NCI-H128 (cell line): ENCODE results near the gene UBE3C.

Experiments
- DNase-seq: peaks from one replicate; lab custom pipeline; 2025; ENCODE audit not compliant: unreplicated experiment; lab: John Stamatoyannopoulos, UW

UBE3C gene

GRCh38 chr7:157284229-157285014 lies 145.7 kb downstream of the UBE3C start:
- DNase-seq = no peak

DNA sequence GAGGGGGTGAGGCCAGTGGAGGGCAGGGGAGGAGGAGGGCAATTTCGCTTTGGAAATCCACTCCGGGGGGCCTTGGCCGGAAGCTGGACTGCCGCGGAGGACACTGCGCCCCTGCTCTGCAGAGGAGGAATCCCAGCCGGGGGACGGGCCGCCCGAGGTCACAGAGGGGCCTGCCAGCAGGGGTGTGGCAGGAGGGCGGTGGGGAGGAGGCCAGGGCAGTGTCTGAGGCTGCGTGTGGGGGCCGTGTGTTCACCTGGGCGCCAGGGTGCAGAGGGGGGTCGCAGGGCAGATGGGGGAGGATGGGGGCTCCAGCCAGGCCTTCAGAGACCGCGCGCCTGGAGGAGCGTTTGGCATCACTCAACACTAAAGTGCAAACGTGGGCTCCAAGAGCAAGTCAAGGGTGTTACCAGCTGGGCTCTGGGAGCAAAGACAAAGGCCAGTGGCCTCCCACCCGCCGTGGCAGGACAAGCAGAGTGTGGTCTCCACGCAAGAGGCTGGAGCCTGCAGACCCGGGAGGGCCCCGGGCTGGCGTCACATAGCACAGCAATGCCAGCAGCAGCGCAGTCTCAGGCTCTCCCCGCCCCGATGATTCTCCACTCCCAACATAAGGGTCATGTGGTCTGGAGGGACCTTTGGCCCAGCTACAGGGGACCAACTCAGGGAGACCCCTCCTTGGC lies 152.8 kb downstream of the UBE3C start:
- no peak for DNase-seq

DNA sequence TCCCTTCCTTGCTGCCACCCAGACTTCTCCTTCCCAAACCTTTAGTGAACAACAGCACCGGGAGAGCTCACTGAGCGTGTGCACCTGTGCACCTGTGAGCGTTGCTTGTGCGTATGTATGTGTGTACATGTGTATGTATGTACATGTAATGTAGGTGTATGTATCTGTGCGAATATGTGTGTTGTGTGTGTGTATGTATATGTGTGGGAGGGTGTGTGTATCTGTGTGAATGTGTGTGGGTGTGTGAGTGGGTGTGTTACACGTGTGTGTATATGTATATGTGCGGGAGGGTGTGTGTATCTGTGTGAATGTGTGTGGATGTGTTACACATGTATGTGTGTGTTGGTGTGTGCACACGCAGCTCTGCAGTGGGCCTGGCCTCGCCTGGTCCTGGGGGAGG lies 153.5 kb downstream of the UBE3C start:
- DNase-seq = no peak

DNA sequence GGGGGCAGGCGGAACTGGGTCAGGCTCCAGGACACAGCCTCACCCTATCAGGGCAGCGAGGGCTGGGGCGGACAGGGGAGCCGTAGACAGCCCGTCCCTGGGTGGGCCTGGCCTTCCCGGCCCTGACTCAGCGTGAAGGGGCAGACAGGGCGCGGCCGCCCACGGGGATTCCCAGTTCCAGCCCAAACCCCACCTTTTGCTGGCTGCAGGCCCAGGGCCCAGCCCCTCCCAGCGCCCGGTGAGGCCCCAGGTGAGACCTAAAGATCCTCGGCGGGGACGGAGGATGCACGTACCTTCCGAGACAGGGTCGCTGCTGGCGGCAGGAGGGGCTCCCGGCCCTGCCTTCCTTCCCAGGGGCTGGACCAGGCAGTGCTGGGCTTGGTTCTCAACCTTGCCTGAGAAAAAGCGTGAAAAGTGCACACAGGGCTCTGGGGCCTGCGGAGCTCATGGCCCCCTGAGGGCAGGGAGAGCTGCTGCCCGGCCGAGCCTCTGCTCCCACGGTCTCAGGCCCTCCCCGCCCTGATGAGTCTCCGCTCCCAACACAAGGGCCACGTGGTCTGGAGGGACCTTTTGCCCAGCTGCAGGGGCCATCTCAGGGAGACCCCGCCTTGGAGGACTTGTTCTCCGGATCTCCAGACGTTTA lies 154.2 kb downstream of the UBE3C start:
- no peak for DNase-seq

GRCh38 chr7:157293413-157293788 lies 154.7 kb downstream of the UBE3C start:
- no peak for DNase-seq

DNA sequence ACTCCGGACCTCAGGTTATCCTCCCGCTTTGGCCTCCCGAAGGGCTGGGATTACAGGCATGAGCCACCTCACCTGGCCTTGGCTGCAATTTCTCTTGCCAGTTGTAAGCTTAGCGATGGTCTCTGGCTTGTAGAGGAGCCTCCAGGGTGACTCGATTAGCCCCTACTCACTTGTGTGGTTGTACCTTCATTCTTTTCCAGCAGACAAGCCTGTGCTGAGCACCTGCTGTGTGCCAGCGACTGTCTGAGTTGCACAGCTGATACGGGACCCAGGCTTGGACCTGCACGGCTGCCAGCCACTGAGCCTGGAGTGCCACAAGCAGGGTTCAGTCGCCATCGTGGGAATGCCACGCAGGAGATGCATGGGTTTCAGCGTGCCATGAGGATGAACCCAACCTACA lies 156.0 kb downstream of the UBE3C start:
- DNase-seq = no peak

- DNase-seq = no peak
Observed at GRCh38 chr7:157295338-157295737, 156.6 kb downstream of the UBE3C start.

DNA sequence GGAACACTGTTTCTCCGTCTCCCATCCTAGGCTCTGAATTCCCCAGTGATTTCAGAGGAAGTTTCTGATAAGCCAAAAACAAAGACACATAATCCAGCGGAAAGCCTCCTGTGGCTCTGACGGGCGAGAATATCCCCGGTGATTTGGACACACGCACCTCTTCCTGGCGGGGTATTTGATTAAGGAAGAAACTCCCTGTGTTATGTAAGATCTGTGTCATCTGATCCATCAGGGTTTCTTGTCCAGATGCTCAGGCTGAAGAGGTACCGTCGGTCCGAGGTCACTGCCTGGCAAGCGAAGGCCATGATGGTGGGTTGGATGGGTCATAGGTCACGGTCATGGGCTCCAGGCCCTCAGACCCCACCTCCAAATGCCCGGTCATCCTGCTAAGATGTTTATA lies 158.5 kb downstream of the UBE3C start:
- no peak for DNase-seq

- DNase-seq = no peak
Observed at GRCh38 chr7:157299317-157299612, 160.5 kb downstream of the UBE3C start.

- DNase-seq = no peak
Observed at GRCh38 chr7:157299613-157300368, 161.1 kb downstream of the UBE3C start.

DNA sequence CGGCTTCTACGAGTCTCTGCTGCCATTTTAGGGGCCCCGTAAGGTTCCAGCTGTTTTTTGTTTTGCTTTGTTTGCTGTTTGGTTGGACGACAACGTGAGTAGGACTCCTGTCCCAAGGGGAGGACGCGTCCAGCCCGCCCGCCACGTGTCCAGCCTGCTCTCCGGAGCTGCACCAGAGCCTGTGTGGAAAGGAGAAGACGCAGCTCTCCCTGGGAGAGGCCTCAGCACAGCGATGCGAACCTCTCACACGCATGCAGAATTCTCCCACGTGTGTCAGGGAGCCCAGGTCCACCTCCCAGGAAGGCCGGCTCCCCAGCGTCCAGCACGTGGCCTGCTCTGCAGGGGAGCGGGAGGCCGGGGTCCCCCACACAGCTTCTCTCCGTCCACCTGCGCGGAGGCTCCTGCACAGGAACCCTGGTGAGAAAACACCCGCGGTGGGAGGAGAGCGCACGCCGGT lies 161.7 kb downstream of the UBE3C start:
- DNase-seq = no peak

DNA sequence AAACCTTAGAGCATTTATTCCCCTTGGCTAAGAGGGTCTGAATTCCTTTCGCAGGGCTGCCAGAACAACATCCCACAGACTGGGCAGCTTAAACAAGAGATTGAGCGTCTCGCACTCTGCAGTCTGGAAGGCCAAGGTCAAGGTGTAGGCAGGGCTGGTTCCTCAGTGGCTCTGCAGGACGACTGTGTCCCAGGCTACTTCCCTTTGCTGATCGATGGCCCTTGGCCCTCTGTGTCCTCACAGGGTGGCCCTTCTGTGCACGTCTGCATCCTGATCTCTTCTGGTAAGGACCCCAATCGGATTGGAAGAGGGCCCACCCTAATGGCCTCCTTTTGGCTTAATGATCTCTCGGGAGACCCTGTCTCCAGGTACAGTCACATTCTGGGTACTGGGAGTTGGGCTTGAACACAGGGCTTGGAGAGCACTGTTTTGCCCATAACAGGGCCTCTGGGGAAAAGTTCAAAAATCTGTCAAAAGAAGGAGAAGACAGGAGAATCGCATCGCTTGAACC lies 162.9 kb downstream of the UBE3C start:
- no peak for DNase-seq

- DNase-seq = no peak
Observed at GRCh38 chr7:157306846-157307838, 168.4 kb downstream of the UBE3C start.

- no peak for DNase-seq
Observed at GRCh38 chr7:157309988-157310668, 171.4 kb downstream of the UBE3C start.

DNA sequence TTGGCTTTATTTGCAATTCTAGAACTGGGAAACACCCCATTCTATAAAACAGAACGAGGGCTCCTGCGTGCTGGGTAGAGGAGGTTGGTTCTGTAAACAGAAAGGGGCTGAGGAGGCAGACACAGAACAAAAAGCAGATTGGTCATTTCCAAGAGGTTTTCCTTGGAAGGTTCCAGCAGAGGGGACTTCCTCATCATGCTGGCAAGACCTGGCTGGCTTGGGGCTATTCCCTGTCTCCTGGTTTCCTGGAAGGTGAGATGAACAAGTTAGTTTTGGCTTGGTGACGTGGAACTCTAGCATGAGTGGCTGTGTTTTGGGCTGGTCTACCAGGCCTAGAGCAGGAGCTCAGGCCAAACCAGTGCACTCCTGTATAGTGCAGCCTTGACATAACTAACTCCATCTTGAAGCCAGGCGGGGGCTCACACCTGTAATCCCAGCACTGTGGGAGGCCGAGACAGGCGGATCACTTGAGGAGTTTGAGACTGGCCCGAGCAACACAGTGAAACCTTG lies 172.0 kb downstream of the UBE3C start:
- DNase-seq = no peak

- DNase-seq = no peak
Observed at GRCh38 chr7:157312941-157313340, 174.2 kb downstream of the UBE3C start.

DNA sequence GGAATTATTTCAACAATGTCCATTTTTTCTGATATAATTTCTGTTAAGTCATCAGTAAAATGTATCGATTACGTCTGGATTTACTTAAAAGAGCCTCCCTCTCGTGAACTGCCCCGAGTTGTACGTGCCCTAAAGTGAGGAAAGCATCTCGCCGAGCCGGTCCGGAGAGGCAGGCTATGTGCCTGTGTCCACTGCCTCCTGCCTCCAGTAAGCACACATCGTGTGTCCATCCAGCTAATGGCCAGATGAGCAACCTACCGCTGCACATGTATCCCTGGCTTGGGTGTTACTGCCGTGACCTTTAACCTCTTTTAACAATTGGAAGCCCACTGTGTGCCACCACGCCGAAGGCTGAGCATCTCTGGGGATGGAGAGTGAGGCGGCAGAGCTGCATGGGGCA lies 174.9 kb downstream of the UBE3C start:
- no peak for DNase-seq

- no peak for DNase-seq
Observed at GRCh38 chr7:157318015-157318706, 179.4 kb downstream of the UBE3C start.
